Activated T-cell treated with anti-CD3 and anti-CD28 coated beads for 1 hour (primary cell): ENCODE data around the gene LPCAT2.

Experiments
- DNase-seq: peaks from one replicate; pipeline ENCODE4 v3.0.0-alpha.2; 2020; ENCODE audit warnings: low read depth

LPCAT2 gene

GRCh38 chr16:55508941-55509931, at the start of gene LPCAT2:
Gene LPCAT2 (plus strand): TSS chr16:55509072. CDS start chr16:55509182, 110 bp downstream.
- no peak for DNase-seq

- DNase-seq: no peak
These were observed 46.6 kb upstream of the LPCAT2 start for GRCh38 chr16:55462241-55462640.

- DNase-seq: no peak
These were observed 44.5 kb upstream of the LPCAT2 start for GRCh38 chr16:55464375-55464774.

- peak; percentile 74 for DNase-seq
These were observed 43.6 kb upstream of the LPCAT2 start for GRCh38 chr16:55465077-55465896.

- DNase-seq: no peak
These were observed 42.7 kb upstream of the LPCAT2 start for GRCh38 chr16:55466209-55466608.

GRCh38 chr16:55467898-55468297, 41.0 kb upstream of the LPCAT2 start:
- no peak for DNase-seq

- no peak for DNase-seq
These were observed 40.4 kb upstream of the LPCAT2 start for GRCh38 chr16:55468352-55468990.

GRCh38 chr16:55469821-55470532, 38.9 kb upstream of the LPCAT2 start:
- no peak for DNase-seq

GRCh38 chr16:55470533-55471371, 38.1 kb upstream of the LPCAT2 start:
- DNase-seq: no peak

- no peak for DNase-seq
These were observed 37.3 kb upstream of the LPCAT2 start for GRCh38 chr16:55471448-55472097.

- DNase-seq: no peak
These were observed 35.3 kb upstream of the LPCAT2 start for GRCh38 chr16:55473587-55473986.

- no peak for DNase-seq
These were observed 34.1 kb upstream of the LPCAT2 start for GRCh38 chr16:55474821-55475220.

GRCh38 chr16:55475919-55476318, 33.0 kb upstream of the LPCAT2 start:
- no peak for DNase-seq

- no peak for DNase-seq
These were observed 32.0 kb upstream of the LPCAT2 start for GRCh38 chr16:55476625-55477533.

- no peak for DNase-seq
These were observed 31.1 kb upstream of the LPCAT2 start for GRCh38 chr16:55477736-55478135.

GRCh38 chr16:55478827-55479429, 29.9 kb upstream of the LPCAT2 start, which contains the start of gene MMP2:
Gene MMP2 (plus strand): TSS chr16:55479198. CDS start chr16:55479480, 282 bp downstream.
- DNase-seq: no peak

GRCh38 chr16:55479430-55480140, 29.3 kb upstream of the LPCAT2 start:
- no peak for DNase-seq

GRCh38 chr16:55480228-55480655, 28.6 kb upstream of the LPCAT2 start:
- DNase-seq: no peak
